B cell (primary cell): Measurements from ENCODE around the gene TUBGCP2.

Experiments
- CTCF ChIP-seq: fragments of 200-600 bp; IDR thresholded peaks from one replicate; pipeline ENCODE4 v1.8.0; 2022; ENCODE audit warnings: antibody characterized with exemption, mild to moderate bottlenecking
- EZH2 ChIP-seq: IDR thresholded peaks from 2 replicates; pipeline ENCODE4 v1.6.1; 2012; ENCODE audit warnings: borderline replicate concordance, low read depth, mild to moderate bottlenecking, moderate library complexity, low read length; ENCODE audit not compliant: insufficient read depth, poor library complexity, severe bottlenecking

- TF ChIP-seq CTCF (no peak), EZH2 (no peak)
Measured at GRCh38 chr10:133355266-133355665, 46.6 kb upstream of the TUBGCP2 start.
